B cell (primary cell): ENCODE data around the gene RASGRP4. TPM values are rescaled to one million over a fixed set of nuclear protein-coding genes. Genes with fewer than 3 reads are reported as not detected.

Source experiments
- ATAC-seq: fragments of 200-7000 bp; cut with Tn5 transposase; one replicate; pipeline ENCODE4 v1.10.0; 2021; ENCODE audit warnings: low read depth, mild to moderate bottlenecking, moderate number of reproducible peaks, moderate library complexity
- CTCF ChIA-PET: fragments of 350-600 bp; sonication (Branson Sonifier 250); formaldehyde crosslinking; loops from one replicate; lab custom pipeline; 2021; ENCODE audit warnings: antibody characterized with exemption, inconsistent platforms; lab: Charles Lee
- POLR2A ChIA-PET: fragments of 350-600 bp; sonication (Branson Sonifier 250); formaldehyde crosslinking; loops from one replicate; lab custom pipeline; 2021; ENCODE audit warnings: antibody characterized with exemption; lab: Charles Lee
- DNase-seq: peaks from one replicate; pipeline ENCODE4 v3.0.0; 2013
- H2AFZ ChIP-seq: 2 replicates; pipeline ENCODE4 v1.6.1; 2012; ENCODE audit warnings: mild to moderate bottlenecking, low read depth, low read length; ENCODE audit not compliant: insufficient read depth, poor library complexity, severe bottlenecking
- H3K27ac ChIP-seq, 2 donors: 1 replicate in 1 of 2; 2 replicates in 1 of 2; pipeline ENCODE4 v1.5.1; 2012 to 2013; ENCODE audit warnings: low read length in 2 of 2, mild to moderate bottlenecking in 2 of 2, moderate library complexity in 1 of 2
- H3K27me3 ChIP-seq, 4 experiments: fragments of 200-600 bp in 1 of 4; sonication (generic) in 1 of 4; replicated peaks in 1 of 4; 1 replicate in 2 of 4; 2 replicates in 2 of 4; pipeline versions ENCODE4 v1.6.1 to v1.7.0; 2013 to 2016; ENCODE audit warnings: low read length in 3 of 4, mild to moderate bottlenecking in 2 of 4, mixed read lengths in 1 of 4, moderate library complexity in 1 of 4; ENCODE audit not compliant: insufficient read depth in 4 of 4, control insufficient read depth in 3 of 4; ENCODE audit errors: control extremely low read depth in 1 of 4
- H3K36me3 ChIP-seq, 2 experiments: replicated peaks in 1 of 2; 1 replicate in 1 of 2; 2 replicates in 1 of 2; pipeline versions ENCODE4 v1.6.1 to v1.7.1; 2013; ENCODE audit warnings: low read length in 1 of 2; ENCODE audit not compliant: insufficient read depth in 2 of 2, control insufficient read depth in 1 of 2; ENCODE audit errors: control extremely low read depth in 1 of 2, extremely low read depth in 1 of 2
- H3K4me1 ChIP-seq, 2 donors: fragments of 200-600 bp in 1 of 2; sonication (generic) in 1 of 2; 1 replicate in 1 of 2; 2 replicates in 1 of 2; pipeline versions ENCODE4 v1.5.1 to v1.6.1; 2013 to 2017; ENCODE audit warnings: low read length in 2 of 2; ENCODE audit not compliant: control insufficient read depth in 2 of 2, insufficient read depth in 2 of 2
- H3K4me2 ChIP-seq: replicated peaks from 2 replicates; pipeline ENCODE3; 2012; ENCODE audit warnings: mild to moderate bottlenecking, low read depth, low read length; ENCODE audit not compliant: poor library complexity, severe bottlenecking
- H3K4me3 ChIP-seq, 5 experiments: fragments of 200-600 bp in 1 of 5; sonication (generic) in 1 of 5; 1 replicate in 3 of 5; 2 replicates in 2 of 5; pipeline versions ENCODE4 v1.5.1 to v1.7.0; 2011 to 2016; ENCODE audit warnings: low read length in 4 of 5, mild to moderate bottlenecking in 4 of 5, low read depth in 2 of 5, control low read depth in 1 of 5, moderate library complexity in 1 of 5; ENCODE audit not compliant: insufficient read depth in 1 of 5; ENCODE audit errors: control extremely low read depth in 1 of 5, extremely low read depth in 1 of 5
- H3K79me2 ChIP-seq: fragments of 200-600 bp; sonication (generic); one replicate; pipeline ENCODE4 v1.6.0; 2016; ENCODE audit warnings: low read length; ENCODE audit not compliant: control insufficient read depth, insufficient read depth
- H3K9ac ChIP-seq: fragments of 200-600 bp; sonication (generic); 2 replicates; pipeline ENCODE4 v1.6.1; 2017; ENCODE audit warnings: mild to moderate bottlenecking, low read length, moderate library complexity
- H3K9me3 ChIP-seq, 3 donors: one replicate each; pipeline versions ENCODE4 v1.6.1 to v1.7.1; 2013; ENCODE audit warnings: low read length in 2 of 3; ENCODE audit not compliant: control insufficient read depth in 2 of 3, insufficient read depth in 1 of 3; ENCODE audit errors: control extremely low read depth in 1 of 3
- H4K20me1 ChIP-seq: 2 replicates; pipeline ENCODE4 v1.6.0; 2012; ENCODE audit warnings: mild to moderate bottlenecking, low read length; ENCODE audit not compliant: insufficient read depth, control insufficient read depth, poor library complexity, severe bottlenecking
- H3K27ac Mint-ChIP-seq: one replicate; pipeline ENCODE4 v1.8.0; 2021; ENCODE audit warnings: mixed read lengths
- H3K27me3 Mint-ChIP-seq: one replicate; pipeline ENCODE4 v1.8.0; 2021; ENCODE audit warnings: mixed read lengths
- H3K4me1 Mint-ChIP-seq: one replicate; pipeline ENCODE4 v1.8.0; 2021; ENCODE audit warnings: mixed read lengths
- H3K4me3 Mint-ChIP-seq: one replicate; pipeline ENCODE4 v1.8.0; 2021; ENCODE audit warnings: mixed read lengths
- H3K9me3 Mint-ChIP-seq: one replicate; pipeline ENCODE4 v1.8.0; 2022; ENCODE audit warnings: mixed read lengths; ENCODE audit not compliant: insufficient read depth
- EZH2 ChIP-seq: IDR thresholded peaks from 2 replicates; pipeline ENCODE4 v1.6.1; 2012; ENCODE audit warnings: borderline replicate concordance, low read depth, mild to moderate bottlenecking, moderate library complexity, low read length; ENCODE audit not compliant: insufficient read depth, poor library complexity, severe bottlenecking
- WGBS: methylation state at CpG from one replicate; pipeline ENCODE4 v1.1.5; 2013; ENCODE audit warnings: missing lambda C conversion rate; ENCODE audit not compliant: insufficient coverage; 5-methylcytosine and 5-hydroxymethylcytosine counted together
- intact Hi-C: fragments of 100-400 bp; cut with micrococcal nuclease; formaldehyde crosslinking; loops from one replicate; pipeline ENCODE4 v1.10.0; 2022
- polyA plus RNA-seq: library from polyadenylated mRNA; depleted of rRNA; stranded (reverse); fragments of >200 nt; gene quantifications from 2 replicates; pipeline ENCODE4 v1.2.3, GENCODE V29; 2012
- total RNA-seq, 2 donors: library from RNA; stranded (reverse); fragments of 120-200 nt in 1 of 2; gene quantifications; 1 replicate in 1 of 2; 2 replicates in 1 of 2; pipeline versions ENCODE4 v1.2.3 to v1.2.4, GENCODE V29; 2013 to 2022
- TF ChIP-seq, protein P1 (sequence below): fragments of 200-600 bp; IDR thresholded peaks from one replicate; pipeline ENCODE4 v1.8.0; 2022; ENCODE audit warnings: antibody characterized with exemption, mild to moderate bottlenecking

The RASGRP4 gene
- total and polyA plus RNA-seq, 2 donors (not counting 1 experiment from before 2014, with no cell fraction given), result 0.20 to 0.98 TPM

DNA sequence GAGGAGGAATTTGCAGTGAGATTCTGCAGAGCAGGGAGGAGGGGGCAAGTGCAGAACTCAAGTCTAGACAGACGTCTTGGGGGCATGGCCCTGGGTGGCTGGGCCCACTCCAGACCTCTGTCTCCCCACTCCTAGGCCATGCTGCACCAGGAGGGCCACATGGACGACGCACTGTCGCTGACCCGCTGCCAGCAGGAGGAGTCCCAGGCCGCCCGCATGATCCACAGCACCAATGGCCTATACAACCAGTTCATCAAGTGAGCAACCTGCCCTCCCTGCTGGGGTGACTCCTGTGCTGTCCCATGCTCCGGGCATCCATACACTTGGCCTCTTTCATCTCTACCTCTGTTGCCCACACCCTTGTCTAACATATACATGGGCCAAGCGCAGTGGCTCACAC, 25.6 kb upstream of the RASGRP4 start:
- ATAC-seq (no peak), DNase-seq (no peak)
- ChIA-PET POLR2A (no interaction called here), CTCF (no interaction called here)
- no peak overlapping the region for H3K4me2 ChIP-seq
- H3K36me3 ChIP-seq, result no peaks in the 10 kb centered on the region
- Mint-ChIP-seq H3K4me1 (no peaks in the 10 kb centered on the region), H3K27me3 (peaks cover 3% of the 10 kb centered on the region), H3K4me3 (no peak overlapping the region), H3K9me3 (no peaks in the 10 kb centered on the region), H3K27ac (no peak overlapping the region)
- intact Hi-C loops, result no loop called here
- H3K4me3 ChIP-seq, result no peak overlapping the region
- H3K27ac ChIP-seq, result no peak overlapping the region
- H3K79me2 ChIP-seq, result no peaks in the 10 kb centered on the region
- no peaks in the 10 kb centered on the region for H3K27me3 ChIP-seq
- peaks cover 0 to 9% (median 0%) of the 10 kb centered on the region in 3 donors for H3K9me3 ChIP-seq
- no peaks in the 10 kb centered on the region for H3K4me1 ChIP-seq
- H4K20me1 ChIP-seq, result no peaks in the 10 kb centered on the region
- TF ChIP-seq, protein P1, sequence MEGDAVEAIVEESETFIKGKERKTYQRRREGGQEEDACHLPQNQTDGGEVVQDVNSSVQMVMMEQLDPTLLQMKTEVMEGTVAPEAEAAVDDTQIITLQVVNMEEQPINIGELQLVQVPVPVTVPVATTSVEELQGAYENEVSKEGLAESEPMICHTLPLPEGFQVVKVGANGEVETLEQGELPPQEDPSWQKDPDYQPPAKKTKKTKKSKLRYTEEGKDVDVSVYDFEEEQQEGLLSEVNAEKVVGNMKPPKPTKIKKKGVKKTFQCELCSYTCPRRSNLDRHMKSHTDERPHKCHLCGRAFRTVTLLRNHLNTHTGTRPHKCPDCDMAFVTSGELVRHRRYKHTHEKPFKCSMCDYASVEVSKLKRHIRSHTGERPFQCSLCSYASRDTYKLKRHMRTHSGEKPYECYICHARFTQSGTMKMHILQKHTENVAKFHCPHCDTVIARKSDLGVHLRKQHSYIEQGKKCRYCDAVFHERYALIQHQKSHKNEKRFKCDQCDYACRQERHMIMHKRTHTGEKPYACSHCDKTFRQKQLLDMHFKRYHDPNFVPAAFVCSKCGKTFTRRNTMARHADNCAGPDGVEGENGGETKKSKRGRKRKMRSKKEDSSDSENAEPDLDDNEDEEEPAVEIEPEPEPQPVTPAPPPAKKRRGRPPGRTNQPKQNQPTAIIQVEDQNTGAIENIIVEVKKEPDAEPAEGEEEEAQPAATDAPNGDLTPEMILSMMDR, result no peak
- no peak for TF ChIP-seq EZH2
- H2AFZ ChIP-seq, result no peak overlapping the region
- 96% methylated on average over 7 of the region's 9 CpGs for WGBS
- H3K9ac ChIP-seq, result no peak overlapping the region

DNA sequence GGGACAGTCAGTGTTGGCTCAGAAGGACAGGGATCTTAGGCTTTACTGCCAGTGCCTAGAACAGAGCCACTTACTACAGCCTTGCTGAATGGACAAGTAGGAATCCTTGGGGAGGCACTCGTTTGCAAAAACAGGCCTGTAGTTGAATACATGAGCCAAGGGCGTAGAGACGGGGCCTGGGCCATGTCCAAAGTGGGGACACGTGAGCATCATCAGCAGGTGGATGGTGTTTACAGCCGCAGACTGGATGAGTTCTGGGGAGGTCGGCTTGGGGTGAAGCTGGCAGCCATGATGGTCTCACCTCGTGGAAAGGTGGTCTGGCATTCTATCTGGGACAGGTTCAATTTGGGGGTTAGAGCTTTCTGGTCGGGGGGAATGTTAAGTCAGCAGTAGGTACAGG, 25.0 kb upstream of the RASGRP4 start:
- DNase-seq (no peak), ATAC-seq (no peak)
- H3K9me3 Mint-ChIP-seq, result no peaks in the 10 kb centered on the region
- no peak overlapping the region for H3K9ac ChIP-seq
- H3K27ac ChIP-seq, result no peak overlapping the region
- CTCF ChIA-PET, result no interaction called here
- H3K79me2 ChIP-seq, result no peaks in the 10 kb centered on the region
- TF ChIP-seq, protein P1, result no peak
- TF ChIP-seq EZH2, result no peak
- H3K27me3 Mint-ChIP-seq, result peaks cover 3% of the 10 kb centered on the region
- no peaks in the 10 kb centered on the region for H3K27me3 ChIP-seq
- no peaks in the 10 kb centered on the region for H3K36me3 ChIP-seq
- H3K9me3 ChIP-seq, result peaks cover 0 to 9% (median 0%) of the 10 kb centered on the region in 3 donors
- no peak overlapping the region for H3K4me2 ChIP-seq
- H3K4me1 Mint-ChIP-seq, result no peaks in the 10 kb centered on the region
- H3K4me1 ChIP-seq, result no peaks in the 10 kb centered on the region
- WGBS, result 87% methylated on average over 8 of the region's 8 CpGs
- intact Hi-C loops, result no loop called here
- H3K27ac Mint-ChIP-seq, result no peak overlapping the region
- no peak overlapping the region for H2AFZ ChIP-seq
- H3K4me3 Mint-ChIP-seq, result no peak overlapping the region
- POLR2A ChIA-PET, result no interaction called here
- no peaks in the 10 kb centered on the region for H4K20me1 ChIP-seq
- H3K4me3 ChIP-seq, result no peak overlapping the region
